ENCODE results near the gene DIS3L2. TPM values are rescaled to one million over a fixed set of nuclear protein-coding genes. Genes with fewer than 3 reads are reported as not detected.
"Not testable (repeated sequence)": the region's sequence is repeated elsewhere in the genome, so short reads cannot be mapped to it uniquely, and the experiment has no call there.

The DIS3L2 gene
- total RNA-seq, 4 donors from 2014 or later, result 10.3 to 63.9 (median 29.7) TPM

GRCh38 chr2:232336981-232337720 lies 375.6 kb downstream of the DIS3L2 start:
- H3K27ac ChIP-seq, result no peak overlapping the region
- no peak overlapping the region for H3K4me3 ChIP-seq
- no peaks in the 10 kb centered on the region for H3K36me3 ChIP-seq
- peak; percentile 3 to 7 for DNase-seq
- H3K9me3 ChIP-seq, result no peaks in the 10 kb centered on the region
- intact Hi-C loops (cut with DNase I; ENCODE audit: low total_unique reads), result no loop called here
- no peaks in the 10 kb centered on the region for H3K27me3 ChIP-seq
- H3K4me1 ChIP-seq, result no peaks in the 10 kb centered on the region
- TF ChIP-seq CTCF (IDR thresholded peaks at IDR 0.05), result no peak
- no peak for TF ChIP-seq POLR2A (IDR thresholded peaks at IDR 0.05)

GRCh38 chr2:232338094-232338758 lies 376.7 kb downstream of the DIS3L2 start:
- H3K36me3 ChIP-seq; H3K4me1 ChIP-seq; H3K9me3 ChIP-seq; intact Hi-C loops (cut with DNase I; ENCODE audit: low total_unique reads); H3K27me3 ChIP-seq; DNase-seq; H3K4me3 ChIP-seq; H3K27ac ChIP-seq: not testable (repeated sequence)

DNA sequence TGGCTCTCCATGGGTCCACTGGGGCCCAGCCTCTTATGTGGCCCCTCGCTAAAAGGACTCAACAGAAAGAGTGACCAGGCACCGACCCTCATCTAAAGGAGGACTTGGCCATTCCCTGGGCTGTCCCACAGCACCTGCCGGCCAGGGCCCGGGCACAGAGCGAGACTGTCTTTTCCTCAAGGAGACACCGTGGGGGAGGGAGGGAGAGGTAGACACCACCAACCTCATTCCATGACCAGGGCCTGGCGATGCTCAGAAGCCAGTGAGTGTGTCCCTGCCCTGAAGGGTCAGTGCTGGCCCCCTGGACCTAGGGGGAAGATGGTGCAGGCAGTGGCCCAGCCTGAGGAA lies 377.2 kb downstream of the DIS3L2 start:
- no peak overlapping the region for H3K27ac ChIP-seq
- H3K27me3 ChIP-seq, result no peaks in the 10 kb centered on the region
- no peaks in the 10 kb centered on the region for H3K9me3 ChIP-seq
- intact Hi-C loops (cut with DNase I; ENCODE audit: low total_unique reads), result no loop called here
- no peaks in the 10 kb centered on the region for H3K4me1 ChIP-seq
- H3K36me3 ChIP-seq, result no peaks in the 10 kb centered on the region
- no peak for DNase-seq
- H3K4me3 ChIP-seq, result no peak overlapping the region
- TF ChIP-seq CTCF (IDR thresholded peaks at IDR 0.05), result no peak
- no peak for TF ChIP-seq POLR2A (IDR thresholded peaks at IDR 0.05)

- intact Hi-C loops (cut with DNase I; ENCODE audit: low total_unique reads), result no loop called here
- Histone ChIP-seq H3K9me3 (no peaks in the 10 kb centered on the region), H3K4me1 (no peaks in the 10 kb centered on the region), H3K4me3 (no peak overlapping the region), H3K27ac (no peak overlapping the region), H3K27me3 (no peaks in the 10 kb centered on the region), H3K36me3 (no peaks in the 10 kb centered on the region)
- DNase-seq, result no peak
- TF ChIP-seq CTCF (IDR thresholded peaks at IDR 0.05) (no peak), POLR2A (IDR thresholded peaks at IDR 0.05) (no peak)
These were observed 377.9 kb downstream of the DIS3L2 start for GRCh38 chr2:232339121-232340081.

DNA sequence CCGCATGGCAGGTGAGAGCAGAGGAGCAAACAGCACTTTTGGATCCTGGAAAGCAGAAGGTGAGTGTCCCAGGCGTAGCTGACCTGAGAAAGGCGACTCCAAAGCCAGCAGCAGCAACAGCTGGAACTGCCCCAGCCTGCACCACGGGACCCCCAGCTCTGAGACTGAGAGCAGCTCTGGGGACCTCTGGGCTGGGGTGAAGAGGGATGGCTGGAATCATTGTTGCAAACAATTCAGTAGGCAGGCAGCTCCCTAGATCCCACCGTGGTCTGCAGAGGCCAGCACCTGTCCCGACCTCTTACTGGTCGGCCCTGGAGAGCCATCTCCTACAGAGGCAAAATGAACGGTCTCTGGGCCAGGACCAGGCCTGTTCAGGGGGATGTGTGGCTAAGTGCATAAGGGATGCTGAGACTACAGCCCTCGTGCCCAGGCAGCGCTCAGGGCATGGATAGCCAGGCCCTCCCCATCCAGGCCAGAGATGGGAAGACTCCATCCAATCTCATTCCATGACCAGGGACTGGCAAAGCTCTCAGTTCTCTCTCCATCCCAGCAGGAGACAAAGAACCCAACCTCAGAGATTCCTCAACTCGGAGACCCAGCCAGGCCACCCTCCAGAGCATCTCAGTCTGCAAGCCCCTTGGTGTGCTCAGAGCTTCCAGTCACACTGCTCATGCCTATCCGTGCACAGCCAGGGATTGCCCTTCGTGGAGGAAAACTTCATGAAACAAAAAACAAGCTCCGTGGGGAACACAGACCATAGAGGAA lies 378.8 kb downstream of the DIS3L2 start:
- no peaks in the 10 kb centered on the region for H3K9me3 ChIP-seq
- H3K4me1 ChIP-seq, result no peaks in the 10 kb centered on the region
- intact Hi-C loops (cut with DNase I; ENCODE audit: low total_unique reads), result no loop called here
- TF ChIP-seq POLR2A (IDR thresholded peaks at IDR 0.05), result no peak
- no peak for TF ChIP-seq CTCF (IDR thresholded peaks at IDR 0.05)
- H3K27me3 ChIP-seq, result no peaks in the 10 kb centered on the region
- H3K36me3 ChIP-seq, result no peaks in the 10 kb centered on the region
- no peak overlapping the region for H3K27ac ChIP-seq
- H3K4me3 ChIP-seq, result no peak overlapping the region
- DNase-seq, result no peak

Data from uterus (tissue), 4 donors.